VCaP (cell line): ENCODE results near the gene PDZD2.
"Not testable (repeated sequence)": the region's sequence is repeated elsewhere in the genome, so short reads cannot be mapped to it uniquely, and the experiment has no call there.

Experiments used
- H3K27ac ChIP-seq: fragments of 450-650 bp; 2 replicates; pipeline ENCODE4 v1.5.1; 2017
- TF ChIP-seq, protein P1 (sequence below): fragments of 450-650 bp; conservative IDR thresholded peaks from 2 replicates; pipeline ENCODE4 v1.5.1; 2017; ENCODE audit warnings: mild to moderate bottlenecking, moderate library complexity

Gene PDZD2

DNA sequence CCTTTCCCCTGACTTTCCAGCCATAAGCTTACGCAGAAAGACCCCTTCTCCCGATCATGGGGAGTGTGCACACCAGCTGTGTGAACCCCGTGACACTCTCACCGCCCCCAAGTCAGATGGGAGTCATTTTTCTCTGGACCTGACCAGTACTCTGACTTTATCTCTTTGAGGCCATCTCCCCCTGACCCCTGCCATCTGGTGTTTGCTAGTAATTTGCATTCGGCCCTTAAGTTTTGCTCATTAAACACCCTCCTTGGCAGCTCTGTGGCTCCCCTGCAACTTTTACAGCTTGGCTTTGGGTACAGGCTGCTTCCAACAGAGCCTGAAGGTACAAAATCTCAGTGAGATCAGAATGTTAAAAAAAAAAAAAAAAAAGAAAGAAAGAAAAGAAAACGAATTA is 43.9 kb downstream of the PDZD2 start:
- TF ChIP-seq, protein P1, sequence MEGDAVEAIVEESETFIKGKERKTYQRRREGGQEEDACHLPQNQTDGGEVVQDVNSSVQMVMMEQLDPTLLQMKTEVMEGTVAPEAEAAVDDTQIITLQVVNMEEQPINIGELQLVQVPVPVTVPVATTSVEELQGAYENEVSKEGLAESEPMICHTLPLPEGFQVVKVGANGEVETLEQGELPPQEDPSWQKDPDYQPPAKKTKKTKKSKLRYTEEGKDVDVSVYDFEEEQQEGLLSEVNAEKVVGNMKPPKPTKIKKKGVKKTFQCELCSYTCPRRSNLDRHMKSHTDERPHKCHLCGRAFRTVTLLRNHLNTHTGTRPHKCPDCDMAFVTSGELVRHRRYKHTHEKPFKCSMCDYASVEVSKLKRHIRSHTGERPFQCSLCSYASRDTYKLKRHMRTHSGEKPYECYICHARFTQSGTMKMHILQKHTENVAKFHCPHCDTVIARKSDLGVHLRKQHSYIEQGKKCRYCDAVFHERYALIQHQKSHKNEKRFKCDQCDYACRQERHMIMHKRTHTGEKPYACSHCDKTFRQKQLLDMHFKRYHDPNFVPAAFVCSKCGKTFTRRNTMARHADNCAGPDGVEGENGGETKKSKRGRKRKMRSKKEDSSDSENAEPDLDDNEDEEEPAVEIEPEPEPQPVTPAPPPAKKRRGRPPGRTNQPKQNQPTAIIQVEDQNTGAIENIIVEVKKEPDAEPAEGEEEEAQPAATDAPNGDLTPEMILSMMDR, result no peak
- peak overlapping the region; percentile 82 for H3K27ac ChIP-seq

DNA sequence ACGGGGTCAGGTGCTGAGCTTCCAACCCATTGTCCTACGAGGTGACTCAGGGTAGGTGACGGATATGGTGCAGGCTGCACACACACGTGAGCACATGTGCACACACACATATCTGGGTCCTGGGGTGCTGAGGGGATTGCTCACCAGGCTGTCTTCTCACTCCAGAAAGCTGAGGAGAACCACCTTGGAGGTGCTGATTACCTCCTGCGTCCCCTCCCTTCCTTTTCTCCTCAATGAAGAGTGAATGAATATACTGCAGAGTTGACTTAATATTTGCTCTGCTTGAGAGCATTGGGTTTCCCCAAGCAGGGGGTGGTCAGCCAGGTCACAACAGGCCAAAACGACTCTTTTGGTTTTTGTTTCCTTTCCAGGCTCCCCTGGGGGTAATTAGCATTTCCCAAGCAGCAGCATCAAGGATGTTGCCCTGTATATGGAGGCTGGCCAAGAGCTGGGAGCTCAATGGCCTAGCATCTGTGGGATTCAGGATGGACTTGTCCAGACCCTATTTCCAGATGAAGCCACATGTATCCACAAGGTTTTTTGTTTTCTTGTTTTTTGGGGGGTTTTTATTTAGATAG is 49.7 kb downstream of the PDZD2 start:
- TF ChIP-seq, protein P1, result no peak
- H3K27ac ChIP-seq, result no peak overlapping the region

DNA sequence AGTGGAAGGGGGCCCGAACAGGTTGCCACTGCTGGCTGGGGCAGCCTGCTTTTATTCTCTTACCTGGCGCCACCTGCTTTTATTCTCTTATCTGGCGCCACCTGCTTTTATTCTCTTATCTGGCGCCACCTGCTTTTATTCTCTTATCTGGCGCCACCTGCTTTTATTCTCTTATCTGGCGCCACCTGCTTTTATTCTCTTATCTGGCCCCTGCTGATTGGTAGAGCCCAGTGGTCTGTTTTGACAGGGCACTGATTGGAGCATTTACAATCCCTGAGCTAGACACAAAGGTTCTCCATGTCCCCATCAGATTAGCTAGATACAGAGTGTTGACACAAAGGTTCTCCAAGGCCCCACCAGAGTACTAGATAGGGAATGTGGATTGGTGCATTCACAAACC is 52.5 kb downstream of the PDZD2 start:
- not testable (repeated sequence) for H3K27ac ChIP-seq

DNA sequence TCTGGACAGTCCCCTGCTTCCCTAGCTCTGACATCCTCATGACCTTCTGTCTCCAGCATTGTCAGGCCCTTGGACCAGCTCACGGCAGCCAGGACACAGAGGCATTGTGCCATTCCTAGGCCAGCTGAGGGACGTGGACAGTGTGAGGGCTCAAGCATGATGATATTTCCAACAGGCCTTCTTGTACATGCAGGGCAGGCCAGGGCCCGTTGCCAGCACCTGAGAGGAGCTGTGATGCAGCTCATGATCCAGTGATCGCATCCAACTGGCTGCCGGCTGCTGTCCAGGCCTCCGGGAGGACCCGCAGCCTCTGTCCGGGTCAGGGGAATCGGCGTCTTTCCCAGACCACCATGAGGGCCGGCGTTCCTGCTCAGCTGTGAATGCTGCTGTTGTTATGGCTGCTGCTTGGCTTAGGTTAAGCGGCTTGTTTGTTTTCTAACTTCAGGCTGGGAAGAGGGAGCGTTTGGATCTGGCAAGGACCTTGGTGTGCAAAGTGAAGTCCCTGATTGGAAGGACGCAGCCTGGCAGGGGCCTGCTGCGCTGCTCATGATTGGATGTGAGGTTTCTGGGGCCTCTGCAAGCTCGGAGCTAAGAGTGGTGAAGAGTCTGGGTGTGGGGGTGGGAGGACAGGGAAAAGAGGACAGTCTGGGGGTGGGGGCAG is 53.8 kb downstream of the PDZD2 start:
- TF ChIP-seq, protein P1, result no peak
- peak overlapping the region; percentile 18; the same call in 1 of the 2 replicates for H3K27ac ChIP-seq

DNA sequence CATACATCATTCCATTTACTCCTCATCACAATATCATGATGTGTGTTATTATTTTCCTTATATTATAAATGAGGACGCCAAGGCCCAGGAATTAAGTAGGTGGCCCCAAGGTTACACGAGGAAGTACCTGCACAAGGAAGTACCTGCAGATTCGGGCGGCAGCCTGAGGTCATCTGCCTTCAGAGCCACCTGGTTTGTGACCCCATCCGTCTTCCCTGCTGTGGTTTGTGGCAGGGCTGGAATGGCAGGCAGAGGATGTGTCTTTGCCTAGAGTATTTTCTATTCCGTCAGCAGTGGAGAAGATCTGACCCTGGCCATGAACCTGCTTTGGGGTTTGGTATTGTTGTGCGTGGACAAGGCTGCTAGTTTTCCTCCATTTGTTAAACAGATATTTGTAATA is 59.7 kb downstream of the PDZD2 start:
- H3K27ac ChIP-seq, result no peak overlapping the region
- TF ChIP-seq, protein P1, result no peak

DNA sequence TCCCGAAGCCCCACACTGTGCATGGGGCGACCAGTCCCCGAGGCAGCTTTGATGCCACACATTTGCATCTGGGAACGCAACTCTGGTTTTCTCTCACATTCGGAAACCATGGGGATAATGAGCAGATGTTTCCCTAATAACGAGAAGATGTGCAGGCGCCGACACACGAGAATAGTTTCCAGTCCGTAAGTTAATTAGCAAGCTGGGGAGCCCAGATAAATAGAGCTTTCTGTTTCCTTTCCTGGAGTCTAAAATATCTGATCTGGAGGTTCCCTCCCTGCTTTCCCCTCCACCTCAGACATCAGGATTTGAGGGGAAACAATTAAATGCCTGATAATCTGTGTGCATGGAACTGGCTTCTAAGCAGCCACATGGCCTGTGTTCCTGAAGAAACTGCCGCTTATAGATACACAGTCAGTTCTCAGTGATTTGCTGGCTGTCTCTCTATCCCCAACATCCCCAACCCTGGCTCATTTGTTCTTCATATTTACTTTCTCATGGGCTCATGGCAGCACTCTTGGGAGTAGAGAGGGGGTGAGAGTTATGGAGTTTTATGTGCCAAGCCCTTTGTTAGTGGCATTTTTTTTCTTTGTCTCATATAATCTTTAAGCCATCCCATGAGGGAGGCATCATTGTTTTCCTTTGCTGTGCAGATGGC is 62.8 kb downstream of the PDZD2 start:
- no peak overlapping the region for H3K27ac ChIP-seq
- TF ChIP-seq, protein P1, result no peak

DNA sequence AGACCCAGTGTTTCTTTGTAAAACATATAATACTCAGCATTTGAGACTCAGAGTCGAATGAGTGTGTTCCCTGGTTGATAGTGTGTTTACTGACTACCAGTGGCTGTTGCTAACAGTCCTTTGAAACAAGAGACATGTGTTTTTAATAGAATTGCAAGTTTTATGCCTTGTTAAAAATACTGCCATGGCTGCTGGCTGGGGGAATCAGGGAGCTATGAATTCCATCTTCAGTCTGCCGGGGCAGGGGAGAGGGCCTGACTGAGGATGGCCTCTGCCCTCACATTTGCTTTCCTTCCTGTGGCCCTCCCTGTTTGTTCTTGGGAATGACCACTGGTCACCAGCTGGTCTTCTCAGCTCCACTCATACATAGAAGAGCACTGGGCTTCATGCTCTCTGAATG is 63.8 kb downstream of the PDZD2 start:
- no peak overlapping the region for H3K27ac ChIP-seq

More for the DNA sequence above, 63.8 kb downstream of the PDZD2 start:
- TF ChIP-seq, protein P1, result no peak
